WTC11 (cell line): Measurements from ENCODE around the gene VPS52. TPM values are rescaled to one million over a fixed set of nuclear protein-coding genes. Genes with fewer than 3 reads are reported as not detected.

Experiments
- CBFB ChIP-seq: sonication (generic); formaldehyde crosslinking; IDR thresholded peaks from 2 replicates; pipeline ENCODE4 v1.8.1; 2022; ENCODE audit warnings: mild to moderate bottlenecking, low read depth, missing genetic modification reagents
- CREB1 ChIP-seq: sonication (generic); formaldehyde crosslinking; IDR thresholded peaks from 2 replicates; pipeline ENCODE4 v1.8.0; 2023; ENCODE audit warnings: mild to moderate bottlenecking, missing genetic modification reagents
- ESRRA ChIP-seq: sonication (generic); formaldehyde crosslinking; IDR thresholded peaks from 2 replicates; pipeline ENCODE4 v1.8.1; 2022; ENCODE audit warnings: mild to moderate bottlenecking, missing genetic modification reagents, borderline replicate concordance
- ETV6 ChIP-seq: sonication (generic); formaldehyde crosslinking; IDR thresholded peaks from 2 replicates; pipeline ENCODE4 v1.8.1; 2022; ENCODE audit warnings: mild to moderate bottlenecking, missing genetic modification reagents
- FOXJ3 ChIP-seq: sonication (generic); formaldehyde crosslinking; IDR thresholded peaks from 2 replicates; pipeline ENCODE4 v1.9.0; 2021; ENCODE audit warnings: missing genetic modification reagents, mild to moderate bottlenecking, borderline replicate concordance
- FOXK1 ChIP-seq: sonication (generic); formaldehyde crosslinking; IDR thresholded peaks from 2 replicates; pipeline ENCODE4 v1.8.0; 2022; ENCODE audit warnings: mild to moderate bottlenecking, moderate library complexity, missing genetic modification reagents
- FOXP1 ChIP-seq: sonication (generic); formaldehyde crosslinking; IDR thresholded peaks from 2 replicates; pipeline ENCODE4 v1.8.0; 2022; ENCODE audit warnings: missing genetic modification reagents, mild to moderate bottlenecking, moderate library complexity, borderline replicate concordance
- HMGA2 ChIP-seq: fragments of 250-450 bp; sonication (Bioruptor Pico); IDR thresholded peaks from 2 replicates; pipeline ENCODE4 v1.4.0; 2021; ENCODE audit warnings: mild to moderate bottlenecking, moderate library complexity
- MYBL2 ChIP-seq: sonication (generic); formaldehyde crosslinking; IDR thresholded peaks from 2 replicates; pipeline ENCODE4 v1.8.1; 2023; ENCODE audit warnings: mild to moderate bottlenecking, moderate library complexity, missing genetic modification reagents
- PRDM15 ChIP-seq: sonication (generic); formaldehyde crosslinking; IDR thresholded peaks from 2 replicates; pipeline ENCODE4 v1.8.0; 2022; ENCODE audit warnings: missing genetic modification reagents
- SP1 ChIP-seq: sonication (generic); formaldehyde crosslinking; conservative IDR thresholded peaks from 2 replicates; pipeline ENCODE4 v1.8.1; 2022; ENCODE audit warnings: missing genetic modification reagents
- ZNF263 ChIP-seq: sonication (generic); formaldehyde crosslinking; IDR thresholded peaks from 2 replicates; pipeline ENCODE4 v1.8.1; 2022; ENCODE audit warnings: low read depth, mild to moderate bottlenecking, moderate library complexity, missing genetic modification reagents
- ZNF423 ChIP-seq: fragments of 250-450 bp; sonication (Bioruptor Pico); IDR thresholded peaks from 2 replicates; pipeline ENCODE4 v2.1.2; 2022; ENCODE audit warnings: mild to moderate bottlenecking, moderate library complexity
- total RNA-seq: library from RNA; stranded (reverse); gene quantifications from 3 replicates; pipeline ENCODE4 v1.2.3, GENCODE V29; 2021
- TF ChIP-seq, protein P1 (sequence below): sonication (generic); formaldehyde crosslinking; IDR thresholded peaks from 2 replicates; pipeline ENCODE4 v1.8.1; 2022; ENCODE audit warnings: mild to moderate bottlenecking, moderate library complexity, missing genetic modification reagents
- TF ChIP-seq, protein P2 (sequence below): sonication (generic); formaldehyde crosslinking; conservative IDR thresholded peaks from 2 replicates; pipeline ENCODE4 v1.8.1; 2022; ENCODE audit warnings: mild to moderate bottlenecking, missing genetic modification reagents
- TF ChIP-seq, protein P3 (sequence below): sonication (generic); formaldehyde crosslinking; IDR thresholded peaks from 2 replicates; pipeline ENCODE4 v1.8.1; 2023; ENCODE audit warnings: mild to moderate bottlenecking, missing genetic modification reagents
- TF ChIP-seq, protein P4 (sequence below): sonication (generic); formaldehyde crosslinking; IDR thresholded peaks from 2 replicates; pipeline ENCODE4 v1.8.0; 2022; ENCODE audit warnings: mild to moderate bottlenecking, missing genetic modification reagents
- TF ChIP-seq, protein P5 (sequence below): sonication (generic); formaldehyde crosslinking; IDR thresholded peaks from 2 replicates; pipeline ENCODE4 v1.8.1; 2023; ENCODE audit warnings: mild to moderate bottlenecking, moderate library complexity, missing genetic modification reagents
- TF ChIP-seq, protein P6 (sequence below): sonication (generic); formaldehyde crosslinking; IDR thresholded peaks from 2 replicates; pipeline ENCODE4 v1.8.0; 2023; ENCODE audit warnings: missing genetic modification reagents, mild to moderate bottlenecking, borderline replicate concordance

VPS52 gene
- total RNA-seq, 1 experiment from 2014 or later, result 46.8 TPM

DNA sequence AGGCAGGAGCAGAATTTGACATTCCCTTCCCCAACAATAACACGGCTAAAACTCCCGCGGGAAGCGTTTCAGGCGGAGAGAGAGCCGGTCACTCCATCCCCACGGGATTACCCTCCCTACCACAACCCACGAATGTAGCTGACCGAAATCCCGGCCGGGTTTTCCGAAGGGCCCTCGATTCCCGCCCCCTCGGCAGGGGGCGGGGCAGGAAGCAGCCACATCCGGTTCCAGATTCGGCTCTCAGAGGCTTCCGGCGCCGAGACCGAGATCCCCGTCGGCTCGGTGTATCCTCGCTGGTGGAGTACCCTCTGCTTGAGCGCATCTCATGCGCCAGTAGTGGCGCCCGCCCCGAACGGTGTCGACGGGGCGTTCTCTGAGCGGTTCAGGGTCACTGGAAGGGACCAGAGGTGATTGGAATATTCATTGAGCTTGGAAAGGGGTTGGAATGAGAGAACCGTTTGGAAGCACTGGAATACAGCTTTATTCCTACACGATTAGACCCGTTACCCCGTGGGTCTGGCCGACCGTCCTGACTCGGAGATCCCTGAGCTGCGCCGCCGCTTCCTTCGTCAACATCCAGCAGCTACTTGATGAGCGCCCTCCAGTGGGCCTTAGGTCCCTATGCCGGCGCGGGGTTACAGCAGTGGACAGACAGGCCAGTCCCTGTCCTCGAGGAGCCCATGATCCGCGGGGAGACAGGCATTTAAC lies 27.7 kb upstream of the VPS52 start (continued):
- TF ChIP-seq FOXK1, result peak; percentile 53; the same call in 1 of the 2 replicates
- TF ChIP-seq ZNF263 (CRISPR knock-in tag), result no peak
- peak; percentile 97 for TF ChIP-seq PRDM15 (CRISPR knock-in tag)
- TF ChIP-seq, protein P1, sequence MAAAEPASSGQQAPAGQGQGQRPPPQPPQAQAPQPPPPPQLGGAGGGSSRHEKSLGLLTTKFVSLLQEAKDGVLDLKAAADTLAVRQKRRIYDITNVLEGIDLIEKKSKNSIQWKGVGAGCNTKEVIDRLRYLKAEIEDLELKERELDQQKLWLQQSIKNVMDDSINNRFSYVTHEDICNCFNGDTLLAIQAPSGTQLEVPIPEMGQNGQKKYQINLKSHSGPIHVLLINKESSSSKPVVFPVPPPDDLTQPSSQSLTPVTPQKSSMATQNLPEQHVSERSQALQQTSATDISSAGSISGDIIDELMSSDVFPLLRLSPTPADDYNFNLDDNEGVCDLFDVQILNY (CRISPR knock-in tag), result peak; percentile 39; the same call in 1 of the 2 replicates
- TF ChIP-seq CREB1 (CRISPR knock-in tag), result peak; percentile 30; the same call in 1 of the 2 replicates
- TF ChIP-seq ZNF423 (CRISPR knock-in tag), result no peak
- TF ChIP-seq ESRRA (CRISPR knock-in tag), result peak; percentile 31; the same call in 1 of the 2 replicates
- peak; percentile 87 for TF ChIP-seq SP1 (CRISPR knock-in tag)
- TF ChIP-seq, protein P2, sequence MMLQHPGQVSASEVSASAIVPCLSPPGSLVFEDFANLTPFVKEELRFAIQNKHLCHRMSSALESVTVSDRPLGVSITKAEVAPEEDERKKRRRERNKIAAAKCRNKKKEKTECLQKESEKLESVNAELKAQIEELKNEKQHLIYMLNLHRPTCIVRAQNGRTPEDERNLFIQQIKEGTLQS (CRISPR knock-in tag), result no peak
- TF ChIP-seq, protein P3, sequence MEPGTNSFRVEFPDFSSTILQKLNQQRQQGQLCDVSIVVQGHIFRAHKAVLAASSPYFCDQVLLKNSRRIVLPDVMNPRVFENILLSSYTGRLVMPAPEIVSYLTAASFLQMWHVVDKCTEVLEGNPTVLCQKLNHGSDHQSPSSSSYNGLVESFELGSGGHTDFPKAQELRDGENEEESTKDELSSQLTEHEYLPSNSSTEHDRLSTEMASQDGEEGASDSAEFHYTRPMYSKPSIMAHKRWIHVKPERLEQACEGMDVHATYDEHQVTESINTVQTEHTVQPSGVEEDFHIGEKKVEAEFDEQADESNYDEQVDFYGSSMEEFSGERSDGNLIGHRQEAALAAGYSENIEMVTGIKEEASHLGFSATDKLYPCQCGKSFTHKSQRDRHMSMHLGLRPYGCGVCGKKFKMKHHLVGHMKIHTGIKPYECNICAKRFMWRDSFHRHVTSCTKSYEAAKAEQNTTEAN (CRISPR knock-in tag), result peak; percentile 77; the same call in 1 of the 2 replicates
- TF ChIP-seq, protein P4, sequence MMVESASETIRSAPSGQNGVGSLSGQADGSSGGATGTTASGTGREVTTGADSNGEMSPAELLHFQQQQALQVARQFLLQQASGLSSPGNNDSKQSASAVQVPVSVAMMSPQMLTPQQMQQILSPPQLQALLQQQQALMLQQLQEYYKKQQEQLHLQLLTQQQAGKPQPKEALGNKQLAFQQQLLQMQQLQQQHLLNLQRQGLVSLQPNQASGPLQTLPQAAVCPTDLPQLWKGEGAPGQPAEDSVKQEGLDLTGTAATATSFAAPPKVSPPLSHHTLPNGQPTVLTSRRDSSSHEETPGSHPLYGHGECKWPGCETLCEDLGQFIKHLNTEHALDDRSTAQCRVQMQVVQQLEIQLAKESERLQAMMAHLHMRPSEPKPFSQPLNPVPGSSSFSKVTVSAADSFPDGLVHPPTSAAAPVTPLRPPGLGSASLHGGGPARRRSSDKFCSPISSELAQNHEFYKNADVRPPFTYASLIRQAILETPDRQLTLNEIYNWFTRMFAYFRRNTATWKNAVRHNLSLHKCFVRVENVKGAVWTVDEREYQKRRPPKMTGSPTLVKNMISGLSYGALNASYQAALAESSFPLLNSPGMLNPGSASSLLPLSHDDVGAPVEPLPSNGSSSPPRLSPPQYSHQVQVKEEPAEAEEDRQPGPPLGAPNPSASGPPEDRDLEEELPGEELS, result 0 out of 2 replicates have a peak, but pooled peaks have one; percentile 69
- peak; percentile 64; the same call in 1 of the 2 replicates for TF ChIP-seq FOXP1
- peak; percentile 23; the same call in 1 of the 2 replicates for TF ChIP-seq ETV6 (CRISPR knock-in tag)
- TF ChIP-seq, protein P5, sequence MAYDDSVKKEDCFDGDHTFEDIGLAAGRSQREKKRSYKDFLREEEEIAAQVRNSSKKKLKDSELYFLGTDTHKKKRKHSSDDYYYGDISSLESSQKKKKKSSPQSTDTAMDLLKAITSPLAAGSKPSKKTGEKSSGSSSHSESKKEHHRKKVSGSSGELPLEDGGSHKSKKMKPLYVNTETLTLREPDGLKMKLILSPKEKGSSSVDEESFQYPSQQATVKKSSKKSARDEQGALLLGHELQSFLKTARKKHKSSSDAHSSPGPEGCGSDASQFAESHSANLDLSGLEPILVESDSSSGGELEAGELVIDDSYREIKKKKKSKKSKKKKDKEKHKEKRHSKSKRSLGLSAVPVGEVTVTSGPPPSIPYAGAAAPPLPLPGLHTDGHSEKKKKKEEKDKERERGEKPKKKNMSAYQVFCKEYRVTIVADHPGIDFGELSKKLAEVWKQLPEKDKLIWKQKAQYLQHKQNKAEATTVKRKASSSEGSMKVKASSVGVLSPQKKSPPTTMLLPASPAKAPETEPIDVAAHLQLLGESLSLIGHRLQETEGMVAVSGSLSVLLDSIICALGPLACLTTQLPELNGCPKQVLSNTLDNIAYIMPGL (CRISPR knock-in tag), result peak; percentile 82
- no peak for TF ChIP-seq FOXJ3 (CRISPR knock-in tag)
- TF ChIP-seq CBFB (CRISPR knock-in tag), result no peak
- TF ChIP-seq HMGA2 (CRISPR knock-in tag), result no peak
- TF ChIP-seq, protein P6, sequence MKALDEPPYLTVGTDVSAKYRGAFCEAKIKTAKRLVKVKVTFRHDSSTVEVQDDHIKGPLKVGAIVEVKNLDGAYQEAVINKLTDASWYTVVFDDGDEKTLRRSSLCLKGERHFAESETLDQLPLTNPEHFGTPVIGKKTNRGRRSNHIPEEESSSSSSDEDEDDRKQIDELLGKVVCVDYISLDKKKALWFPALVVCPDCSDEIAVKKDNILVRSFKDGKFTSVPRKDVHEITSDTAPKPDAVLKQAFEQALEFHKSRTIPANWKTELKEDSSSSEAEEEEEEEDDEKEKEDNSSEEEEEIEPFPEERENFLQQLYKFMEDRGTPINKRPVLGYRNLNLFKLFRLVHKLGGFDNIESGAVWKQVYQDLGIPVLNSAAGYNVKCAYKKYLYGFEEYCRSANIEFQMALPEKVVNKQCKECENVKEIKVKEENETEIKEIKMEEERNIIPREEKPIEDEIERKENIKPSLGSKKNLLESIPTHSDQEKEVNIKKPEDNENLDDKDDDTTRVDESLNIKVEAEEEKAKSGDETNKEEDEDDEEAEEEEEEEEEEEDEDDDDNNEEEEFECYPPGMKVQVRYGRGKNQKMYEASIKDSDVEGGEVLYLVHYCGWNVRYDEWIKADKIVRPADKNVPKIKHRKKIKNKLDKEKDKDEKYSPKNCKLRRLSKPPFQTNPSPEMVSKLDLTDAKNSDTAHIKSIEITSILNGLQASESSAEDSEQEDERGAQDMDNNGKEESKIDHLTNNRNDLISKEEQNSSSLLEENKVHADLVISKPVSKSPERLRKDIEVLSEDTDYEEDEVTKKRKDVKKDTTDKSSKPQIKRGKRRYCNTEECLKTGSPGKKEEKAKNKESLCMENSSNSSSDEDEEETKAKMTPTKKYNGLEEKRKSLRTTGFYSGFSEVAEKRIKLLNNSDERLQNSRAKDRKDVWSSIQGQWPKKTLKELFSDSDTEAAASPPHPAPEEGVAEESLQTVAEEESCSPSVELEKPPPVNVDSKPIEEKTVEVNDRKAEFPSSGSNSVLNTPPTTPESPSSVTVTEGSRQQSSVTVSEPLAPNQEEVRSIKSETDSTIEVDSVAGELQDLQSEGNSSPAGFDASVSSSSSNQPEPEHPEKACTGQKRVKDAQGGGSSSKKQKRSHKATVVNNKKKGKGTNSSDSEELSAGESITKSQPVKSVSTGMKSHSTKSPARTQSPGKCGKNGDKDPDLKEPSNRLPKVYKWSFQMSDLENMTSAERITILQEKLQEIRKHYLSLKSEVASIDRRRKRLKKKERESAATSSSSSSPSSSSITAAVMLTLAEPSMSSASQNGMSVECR, result 0 out of 2 replicates have a peak, but pooled peaks have one; percentile 57
- TF ChIP-seq MYBL2 (CRISPR knock-in tag), result 0 out of 2 replicates have a peak, but pooled peaks have one; percentile 52
